ENCODE measurements around the gene CPT2.

DNA sequence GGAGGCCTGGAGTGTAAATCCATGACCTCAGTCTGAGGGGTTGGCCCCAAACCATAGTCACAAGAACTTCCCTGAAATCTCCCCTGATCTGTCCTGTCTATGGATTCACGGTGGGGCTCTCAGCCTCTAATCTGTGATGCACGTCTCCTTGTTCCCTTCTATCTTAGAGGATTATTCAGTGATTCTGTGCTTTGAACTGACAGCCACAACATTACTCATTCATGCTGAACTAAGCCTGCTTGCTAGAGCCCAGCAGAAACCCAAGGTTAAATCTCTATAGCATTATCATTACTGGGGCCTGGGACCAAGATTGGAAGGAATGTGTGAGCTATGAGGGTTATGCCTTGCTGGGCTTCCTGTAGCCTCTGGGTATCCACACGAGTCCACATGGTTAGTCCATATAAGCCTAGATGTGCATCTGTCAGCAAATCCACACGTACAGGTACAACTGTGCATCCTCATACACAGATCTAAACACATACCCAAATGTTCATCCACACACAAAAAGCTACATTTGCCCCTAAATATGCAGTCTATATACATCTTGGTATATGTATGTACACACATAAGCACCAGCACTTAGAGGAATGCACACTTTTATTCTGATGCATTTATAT, 64.1 kb downstream of the CPT2 start:
- TF ChIP-seq POLR2A (IDR thresholded peaks at IDR 0.05; ENCODE audit: low read length) (no peak), GATA1 (IDR thresholded peaks at IDR 0.05; ENCODE audit: low read depth, low read length) (no peak)

Data from erythroblast (primary cell).